Measurements from ENCODE around the gene PYCARD.

DNA sequence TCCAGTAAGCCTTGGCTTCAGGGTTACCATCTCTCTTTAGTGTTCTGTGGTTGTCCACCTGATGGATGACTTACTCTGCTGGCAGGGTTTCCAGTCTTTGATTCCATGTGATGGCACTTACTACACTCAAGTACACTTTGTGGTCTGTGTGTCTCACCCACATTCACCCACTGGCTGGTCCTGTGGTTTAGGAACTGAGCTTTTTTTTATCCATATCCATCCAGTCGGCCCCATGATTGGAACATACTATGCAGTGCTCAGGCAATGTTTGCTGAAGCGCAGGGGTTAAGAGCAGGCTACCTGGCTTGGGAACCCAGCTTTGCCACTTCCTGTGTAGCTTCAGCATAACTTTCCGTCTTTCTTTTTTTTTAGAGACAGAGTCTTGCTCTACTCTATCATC, 25.4 kb downstream of the PYCARD start:
- TF ChIP-seq, protein P1, sequence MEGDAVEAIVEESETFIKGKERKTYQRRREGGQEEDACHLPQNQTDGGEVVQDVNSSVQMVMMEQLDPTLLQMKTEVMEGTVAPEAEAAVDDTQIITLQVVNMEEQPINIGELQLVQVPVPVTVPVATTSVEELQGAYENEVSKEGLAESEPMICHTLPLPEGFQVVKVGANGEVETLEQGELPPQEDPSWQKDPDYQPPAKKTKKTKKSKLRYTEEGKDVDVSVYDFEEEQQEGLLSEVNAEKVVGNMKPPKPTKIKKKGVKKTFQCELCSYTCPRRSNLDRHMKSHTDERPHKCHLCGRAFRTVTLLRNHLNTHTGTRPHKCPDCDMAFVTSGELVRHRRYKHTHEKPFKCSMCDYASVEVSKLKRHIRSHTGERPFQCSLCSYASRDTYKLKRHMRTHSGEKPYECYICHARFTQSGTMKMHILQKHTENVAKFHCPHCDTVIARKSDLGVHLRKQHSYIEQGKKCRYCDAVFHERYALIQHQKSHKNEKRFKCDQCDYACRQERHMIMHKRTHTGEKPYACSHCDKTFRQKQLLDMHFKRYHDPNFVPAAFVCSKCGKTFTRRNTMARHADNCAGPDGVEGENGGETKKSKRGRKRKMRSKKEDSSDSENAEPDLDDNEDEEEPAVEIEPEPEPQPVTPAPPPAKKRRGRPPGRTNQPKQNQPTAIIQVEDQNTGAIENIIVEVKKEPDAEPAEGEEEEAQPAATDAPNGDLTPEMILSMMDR (IDR thresholded peaks at IDR 0.05) = no peak
- no peak for TF ChIP-seq POLR2AphosphoS5 (IDR thresholded peaks at IDR 0.05; ENCODE audit: low read depth, low read length)
- TF ChIP-seq, protein P2, sequence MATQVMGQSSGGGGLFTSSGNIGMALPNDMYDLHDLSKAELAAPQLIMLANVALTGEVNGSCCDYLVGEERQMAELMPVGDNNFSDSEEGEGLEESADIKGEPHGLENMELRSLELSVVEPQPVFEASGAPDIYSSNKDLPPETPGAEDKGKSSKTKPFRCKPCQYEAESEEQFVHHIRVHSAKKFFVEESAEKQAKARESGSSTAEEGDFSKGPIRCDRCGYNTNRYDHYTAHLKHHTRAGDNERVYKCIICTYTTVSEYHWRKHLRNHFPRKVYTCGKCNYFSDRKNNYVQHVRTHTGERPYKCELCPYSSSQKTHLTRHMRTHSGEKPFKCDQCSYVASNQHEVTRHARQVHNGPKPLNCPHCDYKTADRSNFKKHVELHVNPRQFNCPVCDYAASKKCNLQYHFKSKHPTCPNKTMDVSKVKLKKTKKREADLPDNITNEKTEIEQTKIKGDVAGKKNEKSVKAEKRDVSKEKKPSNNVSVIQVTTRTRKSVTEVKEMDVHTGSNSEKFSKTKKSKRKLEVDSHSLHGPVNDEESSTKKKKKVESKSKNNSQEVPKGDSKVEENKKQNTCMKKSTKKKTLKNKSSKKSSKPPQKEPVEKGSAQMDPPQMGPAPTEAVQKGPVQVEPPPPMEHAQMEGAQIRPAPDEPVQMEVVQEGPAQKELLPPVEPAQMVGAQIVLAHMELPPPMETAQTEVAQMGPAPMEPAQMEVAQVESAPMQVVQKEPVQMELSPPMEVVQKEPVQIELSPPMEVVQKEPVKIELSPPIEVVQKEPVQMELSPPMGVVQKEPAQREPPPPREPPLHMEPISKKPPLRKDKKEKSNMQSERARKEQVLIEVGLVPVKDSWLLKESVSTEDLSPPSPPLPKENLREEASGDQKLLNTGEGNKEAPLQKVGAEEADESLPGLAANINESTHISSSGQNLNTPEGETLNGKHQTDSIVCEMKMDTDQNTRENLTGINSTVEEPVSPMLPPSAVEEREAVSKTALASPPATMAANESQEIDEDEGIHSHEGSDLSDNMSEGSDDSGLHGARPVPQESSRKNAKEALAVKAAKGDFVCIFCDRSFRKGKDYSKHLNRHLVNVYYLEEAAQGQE (IDR thresholded peaks at IDR 0.05; ENCODE audit: insufficient read depth in 1 of 2, low read depth in 2 of 2, low read length in 1 of 2) = no peak
- TF ChIP-seq TCF7L2 (IDR thresholded peaks at IDR 0.05; ENCODE audit: low read depth, low read length) = no peak

Measured in Panc1 (cell line).